ENCODE measurements around the gene ESR2. TPM values are rescaled to one million over a fixed set of nuclear protein-coding genes. Genes with fewer than 3 reads are reported as not detected.

The ESR2 gene
- total RNA-seq, 1 experiment from 2014 or later, result 0.47 TPM

DNA sequence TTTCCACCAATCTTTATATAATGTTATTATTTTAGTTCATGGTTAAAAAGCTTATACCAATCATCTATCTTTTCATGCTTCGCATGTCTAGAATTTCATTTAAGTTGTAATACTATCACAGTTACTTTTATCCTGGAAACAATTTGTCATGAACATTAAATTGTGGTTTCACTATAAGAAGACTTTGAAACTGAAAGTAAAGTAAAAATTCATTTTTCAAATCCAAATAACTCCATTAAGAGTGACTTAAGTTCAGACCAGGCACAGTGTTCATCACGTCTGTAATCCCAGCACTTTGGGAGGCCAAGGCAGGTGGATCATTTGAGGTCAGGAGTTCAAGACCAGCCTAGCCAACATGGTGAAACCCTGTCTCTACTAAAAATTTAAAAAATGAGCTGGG, 12.4 kb downstream of the ESR2 start:
- intact Hi-C loops (cut with micrococcal nuclease), result no loop called here
- no peaks in the 10 kb centered on the region for H3K4me1 Mint-ChIP-seq (ENCODE audit: insufficient read depth, unreplicated experiment)
- BruUV-seq (replicated peaks), result no TSS peak
- no peaks in the 10 kb centered on the region for H3K9me3 Mint-ChIP-seq (ENCODE audit: unreplicated experiment)
- H3K4me3 Mint-ChIP-seq (ENCODE audit: unreplicated experiment), result no peak overlapping the region
- H3K27me3 Mint-ChIP-seq (ENCODE audit: insufficient read depth, unreplicated experiment), result no peaks in the 10 kb centered on the region
- CTCF ChIA-PET, result no interaction called here
- POLR2A ChIA-PET, result no interaction called here
- TF ChIP-seq, protein P1, sequence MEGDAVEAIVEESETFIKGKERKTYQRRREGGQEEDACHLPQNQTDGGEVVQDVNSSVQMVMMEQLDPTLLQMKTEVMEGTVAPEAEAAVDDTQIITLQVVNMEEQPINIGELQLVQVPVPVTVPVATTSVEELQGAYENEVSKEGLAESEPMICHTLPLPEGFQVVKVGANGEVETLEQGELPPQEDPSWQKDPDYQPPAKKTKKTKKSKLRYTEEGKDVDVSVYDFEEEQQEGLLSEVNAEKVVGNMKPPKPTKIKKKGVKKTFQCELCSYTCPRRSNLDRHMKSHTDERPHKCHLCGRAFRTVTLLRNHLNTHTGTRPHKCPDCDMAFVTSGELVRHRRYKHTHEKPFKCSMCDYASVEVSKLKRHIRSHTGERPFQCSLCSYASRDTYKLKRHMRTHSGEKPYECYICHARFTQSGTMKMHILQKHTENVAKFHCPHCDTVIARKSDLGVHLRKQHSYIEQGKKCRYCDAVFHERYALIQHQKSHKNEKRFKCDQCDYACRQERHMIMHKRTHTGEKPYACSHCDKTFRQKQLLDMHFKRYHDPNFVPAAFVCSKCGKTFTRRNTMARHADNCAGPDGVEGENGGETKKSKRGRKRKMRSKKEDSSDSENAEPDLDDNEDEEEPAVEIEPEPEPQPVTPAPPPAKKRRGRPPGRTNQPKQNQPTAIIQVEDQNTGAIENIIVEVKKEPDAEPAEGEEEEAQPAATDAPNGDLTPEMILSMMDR (IDR thresholded peaks at IDR 0.05; ENCODE audit: unreplicated experiment), result no peak
- H3K36me3 Mint-ChIP-seq (ENCODE audit: insufficient read depth, unreplicated experiment), result no peaks in the 10 kb centered on the region
- no peak for DNase-seq (ENCODE audit: unreplicated experiment)
- H3K27ac Mint-ChIP-seq (ENCODE audit: low read depth, unreplicated experiment), result no peak overlapping the region

DNA sequence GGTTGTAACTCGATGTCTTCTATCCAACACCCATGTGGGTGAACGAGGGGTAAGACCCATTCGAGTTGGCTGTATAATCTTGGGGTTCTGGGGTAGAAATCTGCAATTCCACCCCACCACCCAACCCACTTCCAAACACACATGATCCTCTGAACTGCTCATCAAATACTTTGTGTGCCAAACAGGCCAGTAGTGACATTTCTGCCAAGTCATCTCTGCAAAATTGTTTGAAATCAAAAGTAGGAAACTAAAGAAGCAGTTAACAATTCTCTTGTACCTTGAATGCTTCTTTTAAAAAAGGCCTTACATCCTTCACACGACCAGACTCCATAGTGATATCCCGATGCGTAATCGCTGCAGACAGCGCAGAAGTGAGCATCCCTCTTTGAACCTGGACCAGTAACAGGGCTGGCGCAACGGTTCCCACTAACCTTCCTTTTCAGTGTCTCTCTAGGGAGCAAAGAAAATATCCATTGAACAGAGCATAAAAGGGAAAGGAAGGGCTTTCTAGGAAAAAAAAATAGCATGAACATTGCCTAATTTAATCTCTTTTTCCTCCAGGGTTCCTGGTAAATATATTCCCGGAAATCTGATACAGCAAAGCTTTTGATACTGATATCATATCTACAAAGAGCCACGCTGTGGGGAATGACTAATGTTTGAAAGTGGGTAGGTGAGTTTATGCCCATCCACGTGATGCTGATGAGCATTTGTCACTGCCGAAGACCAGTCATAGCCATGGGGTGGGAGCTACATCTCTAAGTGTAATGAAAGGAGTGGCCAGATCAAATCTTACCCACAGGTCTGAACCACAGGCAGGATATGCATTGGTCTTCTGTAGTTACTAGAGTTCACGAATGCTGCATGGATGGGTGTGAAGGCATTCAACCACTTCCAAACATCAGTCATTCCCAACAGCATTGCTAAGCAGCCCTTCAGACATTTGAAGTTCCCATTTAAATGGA, 14.2 kb downstream of the ESR2 start:
- no TSS peak for BruUV-seq (replicated peaks)
- H3K27me3 Mint-ChIP-seq (ENCODE audit: insufficient read depth, unreplicated experiment), result no peaks in the 10 kb centered on the region
- H3K9me3 Mint-ChIP-seq (ENCODE audit: unreplicated experiment), result no peaks in the 10 kb centered on the region
- TF ChIP-seq, protein P1 (IDR thresholded peaks at IDR 0.05; ENCODE audit: unreplicated experiment), result no peak
- peaks cover 2% of the 10 kb centered on the region for H3K36me3 Mint-ChIP-seq (ENCODE audit: insufficient read depth, unreplicated experiment)
- no peak overlapping the region for H3K4me3 Mint-ChIP-seq (ENCODE audit: unreplicated experiment)
- ChIA-PET POLR2A (no interaction called here), CTCF (no interaction called here)
- intact Hi-C loops (cut with micrococcal nuclease), result no loop called here
- no peak overlapping the region for H3K27ac Mint-ChIP-seq (ENCODE audit: low read depth, unreplicated experiment)
- H3K4me1 Mint-ChIP-seq (ENCODE audit: insufficient read depth, unreplicated experiment), result no peaks in the 10 kb centered on the region
- no peak for DNase-seq (ENCODE audit: unreplicated experiment)

DNA sequence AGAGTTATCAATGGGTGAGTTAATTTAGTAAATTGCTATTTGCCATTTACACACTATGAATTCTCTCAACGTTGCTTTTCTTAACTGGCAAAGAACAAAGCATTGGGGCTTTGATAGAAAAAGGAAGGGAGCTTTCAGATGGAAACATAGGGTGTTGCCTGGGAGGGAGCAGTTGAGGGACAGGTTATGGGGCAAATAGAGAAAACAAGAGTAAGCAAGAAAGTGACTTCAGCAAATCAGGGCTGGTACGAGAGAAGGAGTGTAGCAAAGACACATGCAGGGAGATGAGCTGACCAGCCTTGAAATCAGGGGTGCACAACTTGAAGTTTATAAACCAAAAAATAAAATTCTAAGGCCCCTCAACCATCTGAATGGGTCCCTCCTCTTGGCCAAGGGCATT, 15.7 kb downstream of the ESR2 start:
- Mint-ChIP-seq H3K4me1 (ENCODE audit: insufficient read depth, unreplicated experiment) (no peaks in the 10 kb centered on the region), H3K4me3 (ENCODE audit: unreplicated experiment) (no peak overlapping the region), H3K36me3 (ENCODE audit: insufficient read depth, unreplicated experiment) (peaks cover 5% of the 10 kb centered on the region), H3K9me3 (ENCODE audit: unreplicated experiment) (no peaks in the 10 kb centered on the region), H3K27me3 (ENCODE audit: insufficient read depth, unreplicated experiment) (no peaks in the 10 kb centered on the region), H3K27ac (ENCODE audit: low read depth, unreplicated experiment) (no peak overlapping the region)
- TF ChIP-seq, protein P1 (IDR thresholded peaks at IDR 0.05; ENCODE audit: unreplicated experiment), result no peak
- POLR2A ChIA-PET, result interaction anchor here (0.7 kb wide), 1 partner anchor 10 kb away, joined by 4 read pairs; no protein-coding TSS in a partner anchor
- intact Hi-C loops (cut with micrococcal nuclease), result no loop called here
- BruUV-seq (replicated peaks), result no TSS peak
- CTCF ChIA-PET, result no interaction called here
- no peak for DNase-seq (ENCODE audit: unreplicated experiment)

DNA sequence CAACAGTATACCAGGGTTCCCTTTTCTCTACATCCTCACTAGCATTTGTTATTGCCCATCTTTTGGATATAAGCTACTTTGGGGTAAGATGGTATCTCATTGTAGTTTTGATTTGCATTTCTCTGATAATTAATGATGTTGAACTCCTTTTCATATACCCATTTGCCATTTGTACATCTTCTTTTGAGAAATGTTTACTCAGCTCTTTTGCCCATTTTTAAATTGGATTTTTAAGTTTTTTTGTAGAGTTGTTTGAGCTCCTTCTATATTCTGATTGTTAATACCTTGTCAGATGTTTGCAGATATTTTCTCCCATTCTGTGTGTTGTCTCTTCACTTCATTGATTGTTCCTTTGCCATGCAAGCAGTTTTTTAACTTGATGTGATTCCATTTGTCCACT, 22.2 kb downstream of the ESR2 start:
- DNase-seq (ENCODE audit: unreplicated experiment), result no peak
- Mint-ChIP-seq H3K27me3 (ENCODE audit: insufficient read depth, unreplicated experiment) (no peaks in the 10 kb centered on the region), H3K9me3 (ENCODE audit: unreplicated experiment) (no peaks in the 10 kb centered on the region), H3K4me1 (ENCODE audit: insufficient read depth, unreplicated experiment) (peaks cover 7% of the 10 kb centered on the region), H3K27ac (ENCODE audit: low read depth, unreplicated experiment) (no peak overlapping the region), H3K4me3 (ENCODE audit: unreplicated experiment) (no peak overlapping the region), H3K36me3 (ENCODE audit: insufficient read depth, unreplicated experiment) (peaks cover 5% of the 10 kb centered on the region)
- TF ChIP-seq, protein P1 (IDR thresholded peaks at IDR 0.05; ENCODE audit: unreplicated experiment), result no peak
- POLR2A ChIA-PET, result no interaction called here
- intact Hi-C loops (cut with micrococcal nuclease), result no loop called here
- CTCF ChIA-PET, result interaction anchor here (1.0 kb wide), 1 partner anchor 25 kb away, joined by 3 read pairs; no protein-coding TSS in a partner anchor
- no TSS peak for BruUV-seq (replicated peaks)
